SK-N-SH (cell line): ENCODE results near the gene SAMD14. TPM values are rescaled to one million over a fixed set of nuclear protein-coding genes. Genes with fewer than 3 reads are reported as not detected.
A peak's percentile ranks its signal among the peaks of the same experiment; 100 is the strongest.

Experiments
- CTCF ChIA-PET: fragments of 300-600, 350-600 bp; formaldehyde crosslinking; extraction: SDS; loops from one replicate; lab custom pipeline; 2021; lab: Yijun Ruan, JAX
- POLR2A ChIA-PET: fragments of 350-600 bp; sonication (Branson Sonifier 250); formaldehyde crosslinking; extraction: SDS; loops from one replicate; lab custom pipeline; 2020; ENCODE audit warnings: antibody characterized with exemption, inconsistent platforms; lab: Yijun Ruan, JAX
- DNase-seq: peaks from one replicate; pipeline ENCODE4 v3.0.0; 2012
- H2AFZ ChIP-seq: fragments of 200-600 bp; sonication (generic); 2 replicates; pipeline ENCODE4 v1.8.1; 2016; ENCODE audit warnings: antibody characterized with exemption, mild to moderate bottlenecking, low read depth
- H3F3A ChIP-seq: fragments of 200-600 bp; sonication (generic); replicated peaks from 2 replicates; pipeline ENCODE3; 2016; ENCODE audit warnings: antibody characterized with exemption, mild to moderate bottlenecking; ENCODE audit not compliant: insufficient read depth
- H3K27ac ChIP-seq, 2 experiments: fragments of 200-500 bp in 1 of 2; fragments of 200-600 bp in 1 of 2; sonication (Bioruptor generic) in 1 of 2; sonication (generic), shearing (Covaris generic) in 1 of 2; 2 replicates each; pipeline versions ENCODE4 v1.5.1 to v1.6.1; 2014 to 2016; ENCODE audit warnings: low read depth in 2 of 2, inconsistent platforms in 1 of 2, low read length in 1 of 2, mild to moderate bottlenecking in 1 of 2, mixed read lengths in 1 of 2
- H3K27me3 ChIP-seq: fragments of 200-600 bp; sonication (generic), shearing (Covaris generic); 2 replicates; pipeline ENCODE4 v1.6.1; 2016; ENCODE audit warnings: mixed run types; ENCODE audit not compliant: insufficient read depth
- H3K36me3 ChIP-seq, 2 experiments: fragments of 200-500 bp in 1 of 2; fragments of 200-600 bp in 1 of 2; sonication (Bioruptor generic) in 1 of 2; sonication (generic) in 1 of 2; replicated peaks in 1 of 2; 2 replicates each; pipeline versions ENCODE3 to v1.5.1; 2014 to 2016; ENCODE audit warnings: low read length in 1 of 2, mild to moderate bottlenecking in 1 of 2; ENCODE audit not compliant: insufficient read depth in 2 of 2, control insufficient read depth in 1 of 2
- H3K4me1 ChIP-seq, 2 experiments: fragments of 200-500 bp in 1 of 2; fragments of 200-600 bp in 1 of 2; sonication (Bioruptor generic) in 1 of 2; sonication (generic), shearing (Covaris generic) in 1 of 2; 2 replicates each; pipeline versions ENCODE4 v1.5.1 to v1.6.1; 2014 to 2016; ENCODE audit warnings: low read depth in 1 of 2, low read length in 1 of 2, mixed run types in 1 of 2; ENCODE audit not compliant: insufficient read depth in 2 of 2, control insufficient read depth in 1 of 2
- H3K4me2 ChIP-seq: fragments of 200-600 bp; sonication (generic), shearing (Covaris generic); 2 replicates; pipeline ENCODE4 v1.6.1; 2017; ENCODE audit warnings: mixed run types
- H3K4me3 ChIP-seq, 2 experiments: fragments of 200-500 bp in 1 of 2; fragments of 200-600 bp in 1 of 2; sonication (Bioruptor generic) in 1 of 2; sonication (generic), shearing (Covaris generic) in 1 of 2; 2 replicates each; pipeline versions ENCODE4 v1.5.1 to v1.8.1; 2014 to 2016; ENCODE audit warnings: low read depth in 2 of 2, inconsistent platforms in 1 of 2, low read length in 1 of 2, mild to moderate bottlenecking in 1 of 2, mixed read lengths in 1 of 2, moderate library complexity in 1 of 2
- H3K79me2 ChIP-seq: fragments of 200-600 bp; sonication (generic); 2 replicates; pipeline ENCODE4 v1.8.1; 2017; ENCODE audit warnings: mild to moderate bottlenecking; ENCODE audit not compliant: insufficient read depth
- H3K9ac ChIP-seq: fragments of 200-600 bp; sonication (generic); 2 replicates; pipeline ENCODE4 v1.6.1; 2017; ENCODE audit warnings: mixed run types
- H3K9me2 ChIP-seq: fragments of 200-600 bp; sonication (generic); 2 replicates; pipeline ENCODE4 v1.6.1; 2017; ENCODE audit warnings: mixed run types
- H3K9me3 ChIP-seq: fragments of 200-600 bp; sonication (generic); 2 replicates; pipeline ENCODE4 v1.6.1; 2017; ENCODE audit warnings: mixed run types, mild to moderate bottlenecking, moderate library complexity
- H4K20me1 ChIP-seq: fragments of 200-600 bp; sonication (generic); 2 replicates; pipeline ENCODE4 v1.6.1; 2017; ENCODE audit warnings: mild to moderate bottlenecking, mixed run types; ENCODE audit not compliant: insufficient read depth
- SIN3A ChIP-seq: IDR thresholded peaks from 2 replicates; pipeline ENCODE4 v1.6.1; 2012; ENCODE audit warnings: low read depth, mild to moderate bottlenecking, low read length, moderate library complexity, borderline replicate concordance
- SMC3 ChIP-seq: IDR thresholded peaks from 2 replicates; pipeline ENCODE4 v1.6.1; 2012; ENCODE audit warnings: low read depth, low read length, improper control_type of control experiment
- TCF12 ChIP-seq: IDR thresholded peaks from 2 replicates; pipeline ENCODE4 v1.4.0; 2012
- TEAD4 ChIP-seq: IDR thresholded peaks from 2 replicates; pipeline ENCODE4 v1.4.0; 2012; ENCODE audit warnings: mild to moderate bottlenecking, borderline replicate concordance; ENCODE audit not compliant: insufficient read depth
- WGBS: methylation state at CpG from one replicate; pipeline ENCODE4 v1.1.6; 2017; ENCODE audit warnings: low lambda C conversion rate; 5-methylcytosine and 5-hydroxymethylcytosine counted together
- polyA plus RNA-seq, 3 experiments: library from polyadenylated mRNA; depleted of rRNA; stranded (reverse); fragments of >200 nt; gene quantifications; 2 replicates each; pipeline ENCODE4 v1.2.3, GENCODE V29; 2012
- TF ChIP-seq, protein P1 (sequence below): fragments of 200-600 bp; sonication (generic); IDR thresholded peaks from 2 replicates; pipeline ENCODE4 v1.6.1; 2017; ENCODE audit warnings: antibody characterized with exemption, mild to moderate bottlenecking, moderate library complexity
- TF ChIP-seq, protein P2 (sequence below): IDR thresholded peaks from 2 replicates; pipeline ENCODE4 v1.4.0; 2012; ENCODE audit warnings: low read depth, borderline replicate concordance
- TF ChIP-seq, protein P3 (sequence below): IDR thresholded peaks from 2 replicates; pipeline ENCODE4 v1.4.0; 2012; ENCODE audit warnings: low read depth, borderline replicate concordance
- TF ChIP-seq, protein P4 (sequence below): fragments of 150-350 bp; IDR thresholded peaks from 2 replicates; pipeline ENCODE4 v1.6.1; 2016; ENCODE audit warnings: mild to moderate bottlenecking, low read depth, low read length

SAMD14 gene
- polyA plus RNA-seq, 1 of the 3 experiments (the other 2 are of a cell fraction): 3.4 TPM

DNA sequence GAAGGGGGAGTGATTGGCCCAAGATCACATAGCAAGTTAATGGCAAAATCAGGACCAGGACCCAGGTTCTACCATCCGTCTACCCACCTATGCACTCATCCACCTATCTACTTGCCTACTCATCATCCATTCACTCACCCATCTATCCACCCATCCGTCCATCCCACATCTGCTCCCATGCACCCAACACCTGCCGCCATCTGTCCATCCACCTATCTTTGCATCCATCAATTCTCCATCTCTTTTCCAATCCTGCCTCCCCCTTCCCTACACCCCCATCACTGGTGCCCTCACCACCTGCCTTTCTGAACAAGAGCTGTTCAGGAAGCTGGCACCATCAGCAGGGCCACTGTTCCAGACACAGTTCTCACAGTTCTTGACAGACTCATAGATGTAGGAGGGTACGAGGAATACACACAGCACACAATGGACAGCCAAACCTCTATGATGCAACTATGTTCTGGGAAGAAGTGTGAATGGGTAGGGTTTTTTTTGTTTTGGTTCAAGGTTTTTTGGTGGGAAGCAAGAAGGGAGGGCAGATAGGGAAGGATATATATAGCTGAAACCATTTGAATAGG is 4.5 kb downstream of the SAMD14 start:
- H3K79me2 ChIP-seq: no peaks in the 10 kb centered on the region
- ChIA-PET POLR2A (interaction anchor here (1.0 kb wide), 1 partner anchor 35 kb away, joined by 4 read pairs; no protein-coding TSS in a partner anchor), CTCF (interaction anchor here (0.7 to 11.3 kb wide), 6 partner anchors 12 to 75 kb away, joined by 3 to 116 read pairs (median 7); partner anchors contain the start of gene SGCA)
- H3K36me3 ChIP-seq: no peaks in the 10 kb centered on the region
- no peak for TF ChIP-seq SMC3
- no peak overlapping the region for H3K4me3 ChIP-seq
- DNase-seq: no peak
- no peaks in the 10 kb centered on the region for H3F3A ChIP-seq
- H3K4me1 ChIP-seq: peaks cover 0 to 10% of the 10 kb centered on the region in 2 experiments; a peak in 1 of 4 replicates
- no peaks in the 10 kb centered on the region for H3K9me3 ChIP-seq
- no peaks in the 10 kb centered on the region for H3K27me3 ChIP-seq
- H3K27ac ChIP-seq: no peak overlapping the region
- 97% methylated on average over 4 of the region's 4 CpGs for WGBS
- no peak overlapping the region for H2AFZ ChIP-seq
- H3K4me2 ChIP-seq: no peak overlapping the region
- H3K9me2 ChIP-seq: no peaks in the 10 kb centered on the region
- no peak overlapping the region for H3K9ac ChIP-seq
- no peaks in the 10 kb centered on the region for H4K20me1 ChIP-seq

DNA sequence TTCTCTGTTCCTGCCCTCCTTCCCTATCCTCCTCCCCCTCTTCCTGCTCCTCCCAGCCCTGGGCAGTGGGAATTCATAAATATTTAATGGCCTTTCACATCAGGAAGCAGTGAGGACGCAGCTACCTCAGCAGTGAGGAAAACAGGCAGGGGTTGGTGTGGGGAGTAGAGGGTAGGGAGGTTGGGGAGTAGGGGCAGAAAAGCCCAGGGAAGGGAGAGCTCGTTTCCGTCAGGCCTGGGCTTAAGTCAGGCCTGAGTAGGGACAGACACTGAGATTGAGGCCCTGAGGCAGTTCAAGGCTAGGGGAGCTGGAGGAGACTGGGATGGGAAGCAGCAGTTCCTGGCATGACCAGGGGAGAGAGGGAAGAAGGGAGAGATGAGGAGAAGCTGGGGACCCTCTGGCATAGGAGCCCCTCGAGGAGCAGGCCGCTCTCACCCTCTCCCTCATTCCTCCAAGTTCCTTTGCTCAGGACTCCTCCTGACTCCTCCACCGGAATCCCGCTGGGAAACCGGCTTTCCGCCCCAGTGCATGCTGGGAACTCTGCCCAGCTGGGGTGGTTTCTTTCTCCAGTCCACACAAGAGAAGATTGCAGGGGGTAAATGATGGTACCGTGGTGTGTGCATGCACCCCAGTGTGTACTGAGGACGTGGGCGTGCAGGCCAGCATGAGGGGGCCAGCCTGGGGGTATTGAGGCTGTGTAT is 6.2 kb downstream of the SAMD14 start:
- Histone ChIP-seq H2AFZ (no peak overlapping the region), H3F3A (no peaks in the 10 kb centered on the region), H3K4me1 (peaks cover 0 to 7% of the 10 kb centered on the region in 2 experiments; a peak in 1 of 4 replicates), H3K79me2 (no peaks in the 10 kb centered on the region), H3K36me3 (no peaks in the 10 kb centered on the region), H3K4me3 (no peak overlapping the region), H3K27ac (no peak overlapping the region), H3K4me2 (no peak overlapping the region), H3K27me3 (no peaks in the 10 kb centered on the region), H3K9me2 (no peaks in the 10 kb centered on the region), H4K20me1 (no peaks in the 10 kb centered on the region), H3K9me3 (no peaks in the 10 kb centered on the region), H3K9ac (no peak overlapping the region)
- ChIA-PET CTCF (interaction anchor here (0.7 to 11.3 kb wide), 10 partner anchors 10 to 173 kb away, joined by 3 to 116 read pairs (median 5); partner anchors contain the start of gene PDK2), POLR2A (interaction anchor here (0.7 to 1.0 kb wide), 2 partner anchors 13 to 15 kb away, joined by 3 read pairs; no protein-coding TSS in a partner anchor)
- TF ChIP-seq, protein P1, sequence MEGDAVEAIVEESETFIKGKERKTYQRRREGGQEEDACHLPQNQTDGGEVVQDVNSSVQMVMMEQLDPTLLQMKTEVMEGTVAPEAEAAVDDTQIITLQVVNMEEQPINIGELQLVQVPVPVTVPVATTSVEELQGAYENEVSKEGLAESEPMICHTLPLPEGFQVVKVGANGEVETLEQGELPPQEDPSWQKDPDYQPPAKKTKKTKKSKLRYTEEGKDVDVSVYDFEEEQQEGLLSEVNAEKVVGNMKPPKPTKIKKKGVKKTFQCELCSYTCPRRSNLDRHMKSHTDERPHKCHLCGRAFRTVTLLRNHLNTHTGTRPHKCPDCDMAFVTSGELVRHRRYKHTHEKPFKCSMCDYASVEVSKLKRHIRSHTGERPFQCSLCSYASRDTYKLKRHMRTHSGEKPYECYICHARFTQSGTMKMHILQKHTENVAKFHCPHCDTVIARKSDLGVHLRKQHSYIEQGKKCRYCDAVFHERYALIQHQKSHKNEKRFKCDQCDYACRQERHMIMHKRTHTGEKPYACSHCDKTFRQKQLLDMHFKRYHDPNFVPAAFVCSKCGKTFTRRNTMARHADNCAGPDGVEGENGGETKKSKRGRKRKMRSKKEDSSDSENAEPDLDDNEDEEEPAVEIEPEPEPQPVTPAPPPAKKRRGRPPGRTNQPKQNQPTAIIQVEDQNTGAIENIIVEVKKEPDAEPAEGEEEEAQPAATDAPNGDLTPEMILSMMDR: no peak
- TF ChIP-seq TEAD4: no peak
- no peak for TF ChIP-seq SIN3A
- TF ChIP-seq, protein P2, sequence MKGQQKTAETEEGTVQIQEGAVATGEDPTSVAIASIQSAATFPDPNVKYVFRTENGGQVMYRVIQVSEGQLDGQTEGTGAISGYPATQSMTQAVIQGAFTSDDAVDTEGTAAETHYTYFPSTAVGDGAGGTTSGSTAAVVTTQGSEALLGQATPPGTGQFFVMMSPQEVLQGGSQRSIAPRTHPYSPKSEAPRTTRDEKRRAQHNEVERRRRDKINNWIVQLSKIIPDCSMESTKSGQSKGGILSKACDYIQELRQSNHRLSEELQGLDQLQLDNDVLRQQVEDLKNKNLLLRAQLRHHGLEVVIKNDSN: no peak
- TF ChIP-seq TCF12: no peak
- TF ChIP-seq, protein P3, sequence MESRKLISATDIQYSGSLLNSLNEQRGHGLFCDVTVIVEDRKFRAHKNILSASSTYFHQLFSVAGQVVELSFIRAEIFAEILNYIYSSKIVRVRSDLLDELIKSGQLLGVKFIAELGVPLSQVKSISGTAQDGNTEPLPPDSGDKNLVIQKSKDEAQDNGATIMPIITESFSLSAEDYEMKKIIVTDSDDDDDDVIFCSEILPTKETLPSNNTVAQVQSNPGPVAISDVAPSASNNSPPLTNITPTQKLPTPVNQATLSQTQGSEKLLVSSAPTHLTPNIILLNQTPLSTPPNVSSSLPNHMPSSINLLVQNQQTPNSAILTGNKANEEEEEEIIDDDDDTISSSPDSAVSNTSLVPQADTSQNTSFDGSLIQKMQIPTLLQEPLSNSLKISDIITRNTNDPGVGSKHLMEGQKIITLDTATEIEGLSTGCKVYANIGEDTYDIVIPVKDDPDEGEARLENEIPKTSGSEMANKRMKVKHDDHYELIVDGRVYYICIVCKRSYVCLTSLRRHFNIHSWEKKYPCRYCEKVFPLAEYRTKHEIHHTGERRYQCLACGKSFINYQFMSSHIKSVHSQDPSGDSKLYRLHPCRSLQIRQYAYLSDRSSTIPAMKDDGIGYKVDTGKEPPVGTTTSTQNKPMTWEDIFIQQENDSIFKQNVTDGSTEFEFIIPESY: no peak
- TF ChIP-seq, protein P4, sequence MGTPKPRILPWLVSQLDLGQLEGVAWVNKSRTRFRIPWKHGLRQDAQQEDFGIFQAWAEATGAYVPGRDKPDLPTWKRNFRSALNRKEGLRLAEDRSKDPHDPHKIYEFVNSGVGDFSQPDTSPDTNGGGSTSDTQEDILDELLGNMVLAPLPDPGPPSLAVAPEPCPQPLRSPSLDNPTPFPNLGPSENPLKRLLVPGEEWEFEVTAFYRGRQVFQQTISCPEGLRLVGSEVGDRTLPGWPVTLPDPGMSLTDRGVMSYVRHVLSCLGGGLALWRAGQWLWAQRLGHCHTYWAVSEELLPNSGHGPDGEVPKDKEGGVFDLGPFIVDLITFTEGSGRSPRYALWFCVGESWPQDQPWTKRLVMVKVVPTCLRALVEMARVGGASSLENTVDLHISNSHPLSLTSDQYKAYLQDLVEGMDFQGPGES: no peak
- WGBS: 71% methylated on average over 12 of the region's 12 CpGs
- peak; percentile 61 for DNase-seq
